ENCODE data around the gene TRIM22. TPM values are rescaled to one million over a fixed set of nuclear protein-coding genes. Genes with fewer than 3 reads are reported as not detected.
A peak's percentile ranks its signal among the peaks of the same experiment; 100 is the strongest.

Gene TRIM22
- total RNA-seq, 1 experiment from 2014 or later: 0.61 TPM

GRCh38 chr11:5705688-5706087 is 16.1 kb downstream of the TRIM22 start:
- Histone ChIP-seq H3K4me1 (ENCODE audit: control insufficient read depth in 1 of 2, insufficient read depth in 2 of 2, low read length in 2 of 2) (no peaks in the 10 kb centered on the region), H3K27ac (ENCODE audit: low read depth, low read length) (no peak overlapping the region), H4K20me1 (ENCODE audit: insufficient read depth) (no peaks in the 10 kb centered on the region; the same call in 1 of the 2 replicates), H3K9me3 (ENCODE audit: control insufficient read depth in 1 of 2, insufficient read depth in 1 of 2, low read depth in 1 of 2, low read length in 2 of 2) (no peaks in the 10 kb centered on the region), H3K36me3 (ENCODE audit: control insufficient read depth in 1 of 2, insufficient read depth in 2 of 2, low read length in 2 of 2) (no peaks in the 10 kb centered on the region), H2AFZ (ENCODE audit: low read depth, low read length, poor library complexity, severe bottlenecking) (no peak overlapping the region), H3K79me2 (ENCODE audit: insufficient read depth, low read length) (no peaks in the 10 kb centered on the region), H3K9ac (ENCODE audit: low read length) (no peak overlapping the region), H3K4me2 (ENCODE audit: low read length) (no peak overlapping the region), H3K4me3 (replicated peaks in 1 of 2; ENCODE audit: low read depth in 1 of 2, low read length in 2 of 2) (no peak overlapping the region), H3K9me2 (ENCODE audit: insufficient read depth) (no peaks in the 10 kb centered on the region), H3K27me3 (ENCODE audit: insufficient read depth, low read length) (peaks cover 45% of the 10 kb centered on the region)
- no peak for TF ChIP-seq RAD21 (IDR thresholded peaks at IDR 0.05; ENCODE audit: low read depth)
- TF ChIP-seq POLR2A (IDR thresholded peaks at IDR 0.05; ENCODE audit: borderline replicate concordance, extremely low read depth, insufficient read depth, insufficient read length): no peak
- TF ChIP-seq ATF3 (IDR thresholded peaks at IDR 0.05): no peak
- TF ChIP-seq ELF1 (IDR thresholded peaks at IDR 0.05; ENCODE audit: borderline replicate concordance, low read depth): no peak
- TF ChIP-seq ZFX (IDR thresholded peaks at IDR 0.05): no peak
- no peak for TF ChIP-seq SRF (IDR thresholded peaks at IDR 0.05; ENCODE audit: low read depth)
- no peak for TF ChIP-seq YY1 (IDR thresholded peaks at IDR 0.05; ENCODE audit: extremely low read depth, insufficient replicate concordance, low read depth, low read length)
- no peak for TF ChIP-seq EGR1 (IDR thresholded peaks at IDR 0.05; ENCODE audit: low read depth)
- TF ChIP-seq SIN3A (IDR thresholded peaks at IDR 0.05; ENCODE audit: low read depth): no peak
- TF ChIP-seq ZNF274 (IDR thresholded peaks at IDR 0.05; ENCODE audit: low read depth, low read length): no peak
- TF ChIP-seq FOSL1 (IDR thresholded peaks at IDR 0.05; ENCODE audit: low read depth): no peak
- TF ChIP-seq MAX (IDR thresholded peaks at IDR 0.05): no peak
- no peak for TF ChIP-seq CBX3 (IDR thresholded peaks at IDR 0.05; ENCODE audit: low read depth)
- ChIA-PET CTCF (no interaction called here), RAD21 (ENCODE audit: low non-redundant PET in 1 of 2, low total read pairs in 2 of 2, uncharacterized antibody in 2 of 2, unreplicated experiment in 2 of 2) (no interaction called here), POLR2A (no interaction called here)
- BruUV-seq (replicated peaks): no TSS peak
- ATAC-seq: no peak
- no peak for DNase-seq (ENCODE audit: low read depth, low spot score)
- intact Hi-C loops (cut with micrococcal nuclease): no loop called here

- Histone ChIP-seq H3K9me3 (ENCODE audit: control insufficient read depth in 1 of 2, insufficient read depth in 1 of 2, low read depth in 1 of 2, low read length in 2 of 2) (no peaks in the 10 kb centered on the region), H4K20me1 (ENCODE audit: insufficient read depth) (no peaks in the 10 kb centered on the region; the same call in 1 of the 2 replicates), H3K9me2 (ENCODE audit: insufficient read depth) (no peaks in the 10 kb centered on the region), H2AFZ (ENCODE audit: low read depth, low read length, poor library complexity, severe bottlenecking) (no peak overlapping the region), H3K36me3 (ENCODE audit: control insufficient read depth in 1 of 2, insufficient read depth in 2 of 2, low read length in 2 of 2) (no peaks in the 10 kb centered on the region), H3K4me3 (replicated peaks in 1 of 2; ENCODE audit: low read depth in 1 of 2, low read length in 2 of 2) (no peak overlapping the region), H3K9ac (ENCODE audit: low read length) (no peak overlapping the region), H3K27me3 (ENCODE audit: insufficient read depth, low read length) (peaks cover 36% of the 10 kb centered on the region), H3K4me2 (ENCODE audit: low read length) (no peak overlapping the region), H3K79me2 (ENCODE audit: insufficient read depth, low read length) (no peaks in the 10 kb centered on the region), H3K27ac (ENCODE audit: low read depth, low read length) (no peak overlapping the region), H3K4me1 (ENCODE audit: control insufficient read depth in 1 of 2, insufficient read depth in 2 of 2, low read length in 2 of 2) (no peaks in the 10 kb centered on the region)
- BruUV-seq (replicated peaks): no TSS peak
- TF ChIP-seq EZH2 (IDR thresholded peaks at IDR 0.05): no peak
- TF ChIP-seq RAD21 (IDR thresholded peaks at IDR 0.05; ENCODE audit: low read depth): peak; percentile 71
- no peak for TF ChIP-seq TCF7L2 (IDR thresholded peaks at IDR 0.05; ENCODE audit: borderline replicate concordance, extremely low read depth, insufficient read depth, insufficient read length)
- TF ChIP-seq CTCF (IDR thresholded peaks at IDR 0.05 in 2 of 3, conservative IDR thresholded peaks at IDR 0.05 in 1 of 3; ENCODE audit: borderline replicate concordance in 1 of 3, insufficient read depth in 1 of 3, low read depth in 2 of 3, low read length in 2 of 3): peak; percentile 41 to 60 (median 56); a peak in 5 of 6 replicates
- DNase-seq (ENCODE audit: low read depth, low spot score) (peak; percentile 7), ATAC-seq (peak; percentile 57)
- ChIA-PET POLR2A (no interaction called here), RAD21 (ENCODE audit: low non-redundant PET in 1 of 2, low total read pairs in 2 of 2, uncharacterized antibody in 2 of 2, unreplicated experiment in 2 of 2) (no interaction called here), CTCF (no interaction called here)
- intact Hi-C loops (cut with micrococcal nuclease): loop anchor here (5.0 kb wide), 2 partner anchors 110 to 590 kb away; no protein-coding TSS in a partner anchor
Observed at GRCh38 chr11:5712507-5712906, 22.9 kb downstream of the TRIM22 start.

All from HCT116 (cell line).